GM12891 (cell line): ENCODE results near the gene ACAD10.
A peak's percentile ranks its signal among the peaks of the same experiment; 100 is the strongest.

Experiments used
- DNase-seq: peaks from one replicate; pipeline ENCODE4 v3.0.0; 2011; ENCODE audit warnings: low spot score; ENCODE audit not compliant: insufficient read length
- FAIRE-seq: peaks from 2 replicates; lab custom pipeline; 2011; peaks lifted over from hg19 to GRCh38; lab: Jason Lieb, UNC
- PAX5 ChIP-seq: IDR thresholded peaks from 2 replicates; pipeline ENCODE4 v1.6.1; 2011; ENCODE audit warnings: low read length, moderate library complexity, mild to moderate bottlenecking; ENCODE audit not compliant: insufficient read depth, severe bottlenecking
- POLR2A ChIP-seq: IDR thresholded peaks from 2 replicates; pipeline ENCODE4 v1.6.1; 2011; ENCODE audit warnings: low read depth, low read length, control low read depth
- POLR2AphosphoS5 ChIP-seq: IDR thresholded peaks from 2 replicates; pipeline ENCODE4 v1.6.1; 2011; ENCODE audit warnings: low read depth, low read length, control low read depth
- POU2F2 ChIP-seq: IDR thresholded peaks from 2 replicates; pipeline ENCODE4 v1.6.1; 2011; ENCODE audit warnings: low read depth, mild to moderate bottlenecking, control low read depth, low read length, moderate library complexity
- SPI1 ChIP-seq: IDR thresholded peaks from 2 replicates; pipeline ENCODE4 v1.6.1; 2011; ENCODE audit warnings: low read depth, low read length, control low read depth
- TAF1 ChIP-seq: IDR thresholded peaks from 2 replicates; pipeline ENCODE4 v1.6.1; 2011; ENCODE audit warnings: low read depth, low read length, control low read depth

Gene ACAD10

DNA sequence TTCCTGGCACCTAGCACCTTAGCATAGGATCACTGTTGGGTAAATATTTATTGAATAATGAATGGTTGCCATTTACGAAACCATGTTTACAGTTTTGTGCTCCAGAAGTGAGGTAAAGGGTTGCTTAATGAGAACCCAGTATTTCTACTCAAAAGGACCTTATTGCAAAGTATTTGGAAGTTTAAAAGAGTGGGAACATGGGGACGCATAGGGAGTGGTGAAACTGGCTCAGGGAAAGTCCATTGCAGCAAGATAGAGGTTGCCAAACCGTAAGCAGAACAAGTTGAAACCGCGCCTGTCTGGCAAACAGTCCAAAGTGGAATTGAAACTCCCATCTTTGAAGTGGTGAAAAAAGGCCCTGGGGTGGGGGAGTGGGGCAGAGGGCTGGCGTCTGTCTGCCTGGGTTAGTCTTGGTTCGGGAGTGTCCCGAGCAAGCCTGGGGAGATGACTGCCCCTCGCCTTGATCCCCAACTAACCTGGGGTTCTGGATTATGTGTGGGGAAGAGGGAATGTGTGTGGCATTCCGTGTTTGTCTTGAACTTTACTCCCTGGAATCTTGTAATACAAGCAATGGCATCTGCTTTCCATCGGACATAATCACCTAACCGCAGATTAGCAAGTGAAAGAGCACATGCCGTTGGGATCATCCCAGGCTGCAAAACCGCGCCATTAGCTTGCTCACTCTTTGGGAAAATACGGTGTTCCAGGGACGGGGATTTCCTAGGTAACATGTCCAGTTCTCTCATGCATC lies 88.1 kb downstream of the ACAD10 start:
- FAIRE-seq (peak; percentile 77), DNase-seq (no peak)
- no peak for TF ChIP-seq POLR2AphosphoS5
- no peak for TF ChIP-seq PAX5
- TF ChIP-seq POU2F2 = no peak
- no peak for TF ChIP-seq TAF1
- TF ChIP-seq SPI1 = peak; percentile 84

DNA sequence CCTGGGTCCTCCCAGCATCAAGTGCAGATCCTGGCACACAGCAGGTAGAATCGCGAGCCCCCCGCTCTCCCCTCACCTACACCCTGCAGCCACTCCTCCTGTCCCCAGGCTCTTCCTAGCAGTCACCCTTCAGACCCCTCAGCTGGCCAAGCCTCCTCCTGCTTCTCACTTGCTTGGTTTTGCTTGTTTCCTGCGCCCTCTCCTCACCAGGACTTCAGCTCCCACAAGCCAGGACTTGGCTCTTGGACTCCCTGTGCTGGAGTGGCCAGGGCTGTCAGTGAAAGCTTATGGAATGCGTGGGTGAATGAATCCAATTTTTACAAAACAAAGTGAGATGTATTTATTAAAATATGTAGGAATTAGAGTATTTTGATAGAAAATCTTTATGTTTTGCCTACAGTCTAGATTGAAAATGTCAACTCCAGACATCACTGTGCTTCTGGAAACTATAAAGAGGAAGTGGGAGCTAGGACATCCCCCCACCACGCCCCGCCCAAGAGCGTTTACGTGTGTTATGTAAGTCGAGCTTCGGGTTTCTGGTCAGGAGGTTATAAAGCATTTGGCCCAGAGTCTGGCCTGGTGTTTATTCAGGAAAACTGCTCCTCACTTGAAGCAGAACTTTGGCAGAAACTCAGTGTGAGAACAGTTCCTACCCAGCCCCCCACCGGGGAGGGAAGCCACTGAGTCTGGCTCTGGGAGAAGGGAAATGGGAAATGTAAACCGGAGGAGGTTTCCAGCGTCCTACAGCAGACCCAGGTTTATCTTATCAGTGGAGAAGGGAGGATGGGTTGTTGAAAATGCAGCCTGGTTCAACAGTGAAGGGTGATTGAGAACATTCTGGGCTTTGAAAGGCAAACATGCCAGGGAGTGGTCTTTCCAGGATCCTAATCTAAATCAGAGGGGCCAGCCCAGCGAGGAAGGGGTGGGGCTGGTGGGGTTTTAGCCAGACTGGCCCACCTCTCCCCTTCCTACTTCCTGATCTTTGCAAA lies 89.6 kb downstream of the ACAD10 start:
- peak; percentile 69 for DNase-seq
- no peak for TF ChIP-seq PAX5
- TF ChIP-seq SPI1 = peak; percentile 99
- peak; percentile 64 for TF ChIP-seq POLR2A
- peak; percentile 37; the same call in 1 of the 2 replicates for TF ChIP-seq TAF1
- no peak for TF ChIP-seq POU2F2
- TF ChIP-seq POLR2AphosphoS5 = no peak
- FAIRE-seq = peak; percentile 82

DNA sequence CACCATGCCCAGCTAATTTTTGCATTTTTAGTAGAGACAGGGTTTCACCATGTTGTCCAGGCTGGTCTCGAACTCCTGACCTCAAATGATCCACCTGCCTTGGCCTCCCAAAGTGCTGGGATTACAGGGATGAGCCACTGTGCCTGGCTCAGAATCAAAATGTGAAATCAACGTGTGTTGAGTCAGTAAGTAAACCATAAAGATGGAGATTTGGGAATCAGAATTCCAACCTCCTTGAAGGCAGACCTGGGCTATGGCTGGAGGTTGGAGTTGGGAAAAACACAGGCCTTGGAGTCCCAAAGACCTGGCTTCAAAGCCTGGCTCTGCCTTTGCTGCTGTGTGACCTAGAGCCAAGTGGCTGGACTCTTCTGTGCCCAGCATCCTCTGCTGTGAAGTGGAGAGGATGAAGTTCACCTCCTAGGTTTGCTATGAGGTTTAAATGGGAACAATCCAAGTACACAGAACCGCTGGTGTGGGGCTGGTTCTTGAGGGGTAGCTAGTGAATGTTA lies 91.0 kb downstream of the ACAD10 start:
- DNase-seq (no peak), FAIRE-seq (no peak)
- TF ChIP-seq POLR2AphosphoS5 (no peak), SPI1 (no peak), TAF1 (no peak), POU2F2 (no peak), PAX5 (no peak), POLR2A (no peak)

- TF ChIP-seq POU2F2 (no peak), POLR2A (no peak), TAF1 (no peak), SPI1 (no peak), POLR2AphosphoS5 (no peak)
- FAIRE-seq (no peak), DNase-seq (no peak)
These were observed 91.6 kb downstream of the ACAD10 start for GRCh38 chr12:111777345-111778045.

- no peak for DNase-seq
- no peak for FAIRE-seq
These were observed 94.3 kb downstream of the ACAD10 start for GRCh38 chr12:111780166-111780565.

GRCh38 chr12:111780615-111781014 lies 94.8 kb downstream of the ACAD10 start:
- no peak for TF ChIP-seq POLR2A
- TF ChIP-seq POLR2AphosphoS5 = no peak
- no peak for TF ChIP-seq POU2F2
- TF ChIP-seq SPI1 = no peak
- TF ChIP-seq PAX5 = no peak
- TF ChIP-seq TAF1 = no peak
- no peak for FAIRE-seq

More at GRCh38 chr12:111780166-111780565, 94.3 kb downstream of the ACAD10 start:
- TF ChIP-seq SPI1 (no peak), PAX5 (no peak), TAF1 (no peak), POLR2A (no peak), POLR2AphosphoS5 (no peak), POU2F2 (no peak)

DNA sequence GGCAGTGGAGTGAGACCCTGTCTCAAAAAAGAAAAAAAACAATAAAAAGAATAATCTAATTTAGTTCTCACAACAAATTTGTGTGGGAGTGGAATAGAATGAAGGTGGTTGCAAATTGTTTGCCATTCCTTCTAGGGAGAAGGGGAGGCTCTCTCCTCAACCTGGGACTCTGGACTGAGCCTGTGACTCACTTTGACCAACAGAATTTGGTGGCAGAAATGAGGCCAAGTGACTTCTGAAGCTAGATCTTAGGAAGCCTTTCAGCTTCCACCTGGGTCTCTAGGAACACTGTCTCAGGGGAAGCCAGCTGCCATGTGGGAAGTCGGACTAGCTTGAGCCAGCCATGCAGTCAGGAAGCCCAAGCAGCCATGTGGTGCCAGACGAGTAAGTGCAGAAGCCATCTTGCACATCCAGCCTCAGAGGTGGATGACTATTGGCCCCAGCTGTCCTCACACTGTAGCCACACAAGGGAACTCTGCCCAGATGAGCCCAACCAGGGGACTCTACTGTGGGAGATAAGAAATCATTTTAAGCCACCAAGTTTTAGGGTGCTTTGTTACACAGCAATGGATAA lies 95.3 kb downstream of the ACAD10 start:
- DNase-seq (no peak), FAIRE-seq (no peak)
- no peak for TF ChIP-seq SPI1
- TF ChIP-seq PAX5 = no peak
- TF ChIP-seq POU2F2 = no peak
- no peak for TF ChIP-seq POLR2AphosphoS5
- no peak for TF ChIP-seq TAF1
- TF ChIP-seq POLR2A = no peak

More at GRCh38 chr12:111780615-111781014, 94.8 kb downstream of the ACAD10 start:
- DNase-seq = no peak

DNA sequence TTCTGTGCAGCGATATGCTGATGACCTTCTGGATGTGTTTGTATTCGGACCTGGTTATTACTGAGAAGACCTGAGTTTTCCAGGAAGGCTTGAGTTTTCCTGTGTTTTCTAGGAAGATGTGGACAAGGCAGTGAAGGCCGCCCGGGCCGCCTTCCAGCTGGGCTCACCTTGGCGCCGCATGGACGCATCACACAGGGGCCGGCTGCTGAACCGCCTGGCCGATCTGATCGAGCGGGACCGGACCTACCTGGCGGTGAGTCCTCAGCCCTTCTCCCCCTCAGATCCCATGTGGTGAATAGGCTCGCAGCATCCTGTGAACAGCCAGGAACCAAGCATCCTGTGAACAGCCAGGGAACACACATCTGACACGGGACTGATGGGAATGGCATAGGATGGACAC lies 97.2 kb downstream of the ACAD10 start:
- FAIRE-seq = no peak
- no peak for DNase-seq

More for the DNA sequence above, 97.2 kb downstream of the ACAD10 start:
- TF ChIP-seq PAX5 = no peak
- TF ChIP-seq SPI1 = no peak
- no peak for TF ChIP-seq TAF1
- TF ChIP-seq POU2F2 = no peak
- TF ChIP-seq POLR2A = no peak
- no peak for TF ChIP-seq POLR2AphosphoS5
